Mucosa of gallbladder (tissue), 1 donor: ENCODE results near the gene NRSN2. TPM values are rescaled to one million over a fixed set of nuclear protein-coding genes. Genes with fewer than 3 reads are reported as not detected.
"Not testable (repeated sequence)": the region's sequence is repeated elsewhere in the genome, so short reads cannot be mapped to it uniquely, and the experiment has no call there.

Experiments used
- DNase-seq: peaks from one replicate; pipeline ENCODE4 v3.0.0-alpha.2; 2020; ENCODE audit warnings: low spot score
- total RNA-seq: library from RNA; stranded (reverse); gene quantifications from one replicate; pipeline ENCODE4 v1.2.1, GENCODE V29; 2021
- donor health status: DM: no; HTN: no; CAD: no.

Gene NRSN2
- total RNA-seq, 1 donor from 2014 or later, result 30.5 TPM

- DNase-seq, result no peak
Measured at GRCh38 chr20:373171-373890, 26.4 kb downstream of the NRSN2 start.

GRCh38 chr20:375265-375889 lies 28.5 kb downstream of the NRSN2 start:
- no peak for DNase-seq

- DNase-seq, result no peak
Measured at GRCh38 chr20:376089-376488, 29.2 kb downstream of the NRSN2 start.

GRCh38 chr20:376750-377149 lies 29.8 kb downstream of the NRSN2 start:
- no peak for DNase-seq

GRCh38 chr20:377578-377977 lies 30.7 kb downstream of the NRSN2 start:
- not testable (repeated sequence) for DNase-seq

GRCh38 chr20:378961-379336 lies 32.0 kb downstream of the NRSN2 start:
- no peak for DNase-seq

GRCh38 chr20:380763-381580 lies 34.1 kb downstream of the NRSN2 start:
- peak; percentile 32 for DNase-seq

- peak; percentile 70 for DNase-seq
Measured at GRCh38 chr20:381581-382290, 34.8 kb downstream of the NRSN2 start.

GRCh38 chr20:382291-383115 lies 35.6 kb downstream of the NRSN2 start:
- DNase-seq, result no peak

- DNase-seq, result no peak
Measured at GRCh38 chr20:383889-384288, 37.0 kb downstream of the NRSN2 start.

GRCh38 chr20:384723-385122 lies 37.8 kb downstream of the NRSN2 start:
- DNase-seq, result no peak

GRCh38 chr20:385448-385847 lies 38.5 kb downstream of the NRSN2 start:
- no peak for DNase-seq

- not testable (repeated sequence) for DNase-seq
Measured at GRCh38 chr20:386634-387033, 39.7 kb downstream of the NRSN2 start.

GRCh38 chr20:387520-387919 lies 40.6 kb downstream of the NRSN2 start:
- DNase-seq, result no peak

GRCh38 chr20:388034-388994 lies 41.4 kb downstream of the NRSN2 start:
- no peak for DNase-seq

- DNase-seq, result no peak
Measured at GRCh38 chr20:389220-389619, 42.3 kb downstream of the NRSN2 start.

- no peak for DNase-seq
Measured at GRCh38 chr20:391041-391711, 44.3 kb downstream of the NRSN2 start.

GRCh38 chr20:393296-393695 lies 46.4 kb downstream of the NRSN2 start:
- DNase-seq, result not testable (repeated sequence)

GRCh38 chr20:396252-396618 lies 49.3 kb downstream of the NRSN2 start:
- no peak for DNase-seq
